ENCODE data around the gene CLEC2D.

DNA sequence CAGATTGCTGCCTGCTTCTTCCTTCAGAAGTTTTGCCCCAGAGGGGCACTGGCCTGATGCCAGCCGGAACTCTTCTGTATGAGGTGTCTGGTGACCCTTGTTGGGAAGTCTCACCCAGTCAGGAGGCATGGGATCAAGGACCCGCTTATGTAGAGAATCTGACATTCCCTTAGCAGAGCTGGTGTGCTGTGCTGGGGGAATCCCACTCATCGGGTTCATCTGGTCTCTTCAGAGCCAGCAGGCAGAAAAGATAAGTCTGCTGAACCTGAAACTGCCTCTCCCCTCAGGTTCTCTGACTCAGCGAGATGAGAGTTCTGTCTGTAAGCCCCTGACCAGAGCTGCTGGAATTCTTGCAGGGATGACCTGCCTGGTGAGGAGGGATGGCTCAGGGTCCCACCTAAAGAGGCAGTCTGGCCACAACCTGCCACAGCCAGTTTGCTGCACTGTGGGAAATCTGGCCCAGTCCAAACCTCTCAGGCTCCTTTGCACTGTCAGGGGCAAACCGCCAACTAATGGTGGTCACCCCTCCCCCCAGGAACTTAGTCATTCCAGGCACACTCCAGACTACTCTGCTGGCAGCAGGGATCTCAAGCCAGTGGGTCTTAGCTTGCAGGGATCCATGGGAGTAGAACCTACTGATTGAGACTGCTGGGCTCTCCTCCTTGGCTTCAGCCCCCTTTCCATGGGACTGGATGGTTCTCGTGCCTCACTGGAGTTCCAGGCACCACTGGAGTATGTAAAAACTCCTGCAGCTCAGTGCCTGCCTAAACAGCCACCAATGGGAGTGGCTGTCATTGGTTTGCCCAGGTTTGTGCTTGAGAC is 4.1 kb downstream of the CLEC2D start:
- TF ChIP-seq, protein P1, sequence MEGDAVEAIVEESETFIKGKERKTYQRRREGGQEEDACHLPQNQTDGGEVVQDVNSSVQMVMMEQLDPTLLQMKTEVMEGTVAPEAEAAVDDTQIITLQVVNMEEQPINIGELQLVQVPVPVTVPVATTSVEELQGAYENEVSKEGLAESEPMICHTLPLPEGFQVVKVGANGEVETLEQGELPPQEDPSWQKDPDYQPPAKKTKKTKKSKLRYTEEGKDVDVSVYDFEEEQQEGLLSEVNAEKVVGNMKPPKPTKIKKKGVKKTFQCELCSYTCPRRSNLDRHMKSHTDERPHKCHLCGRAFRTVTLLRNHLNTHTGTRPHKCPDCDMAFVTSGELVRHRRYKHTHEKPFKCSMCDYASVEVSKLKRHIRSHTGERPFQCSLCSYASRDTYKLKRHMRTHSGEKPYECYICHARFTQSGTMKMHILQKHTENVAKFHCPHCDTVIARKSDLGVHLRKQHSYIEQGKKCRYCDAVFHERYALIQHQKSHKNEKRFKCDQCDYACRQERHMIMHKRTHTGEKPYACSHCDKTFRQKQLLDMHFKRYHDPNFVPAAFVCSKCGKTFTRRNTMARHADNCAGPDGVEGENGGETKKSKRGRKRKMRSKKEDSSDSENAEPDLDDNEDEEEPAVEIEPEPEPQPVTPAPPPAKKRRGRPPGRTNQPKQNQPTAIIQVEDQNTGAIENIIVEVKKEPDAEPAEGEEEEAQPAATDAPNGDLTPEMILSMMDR (IDR thresholded peaks at IDR 0.05 in 2 of 3, conservative IDR thresholded peaks at IDR 0.05 in 1 of 3; ENCODE audit: control insufficient read depth in 2 of 3, extremely low read depth in 1 of 3, insufficient read depth in 1 of 3, low read depth in 3 of 3, low read length in 3 of 3) = no peak
- TF ChIP-seq SREBF2 (IDR thresholded peaks at IDR 0.05; ENCODE audit: low read length) = no peak
- no peak for TF ChIP-seq MYC (IDR thresholded peaks at IDR 0.05; ENCODE audit: insufficient read depth, insufficient read length, insufficient replicate concordance, low read length, severe bottlenecking)
- TF ChIP-seq, protein P2, sequence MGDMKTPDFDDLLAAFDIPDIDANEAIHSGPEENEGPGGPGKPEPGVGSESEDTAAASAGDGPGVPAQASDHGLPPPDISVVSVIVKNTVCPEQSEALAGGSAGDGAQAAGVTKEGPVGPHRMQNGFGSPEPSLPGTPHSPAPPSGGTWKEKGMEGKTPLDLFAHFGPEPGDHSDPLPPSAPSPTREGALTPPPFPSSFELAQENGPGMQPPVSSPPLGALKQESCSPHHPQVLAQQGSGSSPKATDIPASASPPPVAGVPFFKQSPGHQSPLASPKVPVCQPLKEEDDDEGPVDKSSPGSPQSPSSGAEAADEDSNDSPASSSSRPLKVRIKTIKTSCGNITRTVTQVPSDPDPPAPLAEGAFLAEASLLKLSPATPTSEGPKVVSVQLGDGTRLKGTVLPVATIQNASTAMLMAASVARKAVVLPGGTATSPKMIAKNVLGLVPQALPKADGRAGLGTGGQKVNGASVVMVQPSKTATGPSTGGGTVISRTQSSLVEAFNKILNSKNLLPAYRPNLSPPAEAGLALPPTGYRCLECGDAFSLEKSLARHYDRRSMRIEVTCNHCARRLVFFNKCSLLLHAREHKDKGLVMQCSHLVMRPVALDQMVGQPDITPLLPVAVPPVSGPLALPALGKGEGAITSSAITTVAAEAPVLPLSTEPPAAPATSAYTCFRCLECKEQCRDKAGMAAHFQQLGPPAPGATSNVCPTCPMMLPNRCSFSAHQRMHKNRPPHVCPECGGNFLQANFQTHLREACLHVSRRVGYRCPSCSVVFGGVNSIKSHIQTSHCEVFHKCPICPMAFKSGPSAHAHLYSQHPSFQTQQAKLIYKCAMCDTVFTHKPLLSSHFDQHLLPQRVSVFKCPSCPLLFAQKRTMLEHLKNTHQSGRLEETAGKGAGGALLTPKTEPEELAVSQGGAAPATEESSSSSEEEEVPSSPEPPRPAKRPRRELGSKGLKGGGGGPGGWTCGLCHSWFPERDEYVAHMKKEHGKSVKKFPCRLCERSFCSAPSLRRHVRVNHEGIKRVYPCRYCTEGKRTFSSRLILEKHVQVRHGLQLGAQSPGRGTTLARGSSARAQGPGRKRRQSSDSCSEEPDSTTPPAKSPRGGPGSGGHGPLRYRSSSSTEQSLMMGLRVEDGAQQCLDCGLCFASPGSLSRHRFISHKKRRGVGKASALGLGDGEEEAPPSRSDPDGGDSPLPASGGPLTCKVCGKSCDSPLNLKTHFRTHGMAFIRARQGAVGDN (IDR thresholded peaks at IDR 0.05) = no peak
- no peak for TF ChIP-seq EP300 (IDR thresholded peaks at IDR 0.05; ENCODE audit: borderline replicate concordance in 1 of 2, control insufficient read depth in 1 of 2, low read depth in 2 of 2, low read length in 2 of 2)
- TF ChIP-seq BRCA1 (IDR thresholded peaks at IDR 0.05; ENCODE audit: low read depth, low read length) = no peak
- TF ChIP-seq SP1 (IDR thresholded peaks at IDR 0.05; ENCODE audit: low read depth, low read length) = no peak
- no peak for TF ChIP-seq SPI1 (IDR thresholded peaks at IDR 0.05; ENCODE audit: borderline replicate concordance, insufficient read depth, low read depth, low read length)
- no peak for TF ChIP-seq CEBPB (IDR thresholded peaks at IDR 0.05; ENCODE audit: borderline replicate concordance in 1 of 2, low read depth in 2 of 2, low read length in 2 of 2)

Measured in GM12878 (cell line).